OCI-M2 (cell line): ENCODE measurements around the gene PPFIBP1.
"Not testable (repeated sequence)": the region's sequence is repeated elsewhere in the genome, so short reads cannot be mapped to it uniquely, and the experiment has no call there.

Experiments
- DNase-seq: peaks from one replicate; lab custom pipeline; 2025; ENCODE audit not compliant: unreplicated experiment; lab: John Stamatoyannopoulos, UW

PPFIBP1 gene

GRCh38 chr12:27622436-27623195 is 98.6 kb downstream of the PPFIBP1 start:
- no peak for DNase-seq

- no peak for DNase-seq
Measured at GRCh38 chr12:27623645-27624044, 99.6 kb downstream of the PPFIBP1 start.

GRCh38 chr12:27624586-27624985 is 100.6 kb downstream of the PPFIBP1 start:
- no peak for DNase-seq

GRCh38 chr12:27627123-27627852 is 103.3 kb downstream of the PPFIBP1 start:
- DNase-seq, result no peak

GRCh38 chr12:27627853-27628469 is 104.0 kb downstream of the PPFIBP1 start:
- not testable (repeated sequence) for DNase-seq

GRCh38 chr12:27630219-27630618 is 106.2 kb downstream of the PPFIBP1 start:
- DNase-seq, result not testable (repeated sequence)

- no peak for DNase-seq
Measured at GRCh38 chr12:27631365-27631764, 107.4 kb downstream of the PPFIBP1 start.

GRCh38 chr12:27631813-27632491 is 107.9 kb downstream of the PPFIBP1 start:
- no peak for DNase-seq

- DNase-seq, result no peak
Measured at GRCh38 chr12:27635349-27635972, 111.5 kb downstream of the PPFIBP1 start.

- not testable (repeated sequence) for DNase-seq
Measured at GRCh38 chr12:27636569-27636968, 112.6 kb downstream of the PPFIBP1 start.

GRCh38 chr12:27637524-27637923 is 113.5 kb downstream of the PPFIBP1 start:
- no peak for DNase-seq

GRCh38 chr12:27639265-27639664 is 115.3 kb downstream of the PPFIBP1 start:
- DNase-seq, result no peak

- not testable (repeated sequence) for DNase-seq
Measured at GRCh38 chr12:27640566-27641200, 116.7 kb downstream of the PPFIBP1 start.

- not testable (repeated sequence) for DNase-seq
Measured at GRCh38 chr12:27642361-27642760, 118.4 kb downstream of the PPFIBP1 start.

- DNase-seq, result not testable (repeated sequence)
Measured at GRCh38 chr12:27642892-27643291, 118.9 kb downstream of the PPFIBP1 start.

- no peak for DNase-seq
Measured at GRCh38 chr12:27644158-27644845, 120.3 kb downstream of the PPFIBP1 start.

GRCh38 chr12:27645671-27646070 is 121.7 kb downstream of the PPFIBP1 start:
- DNase-seq, result no peak

- DNase-seq, result no peak
Measured at GRCh38 chr12:27646149-27646548, 122.1 kb downstream of the PPFIBP1 start.

GRCh38 chr12:27650011-27650410 is 126.0 kb downstream of the PPFIBP1 start:
- no peak for DNase-seq

GRCh38 chr12:27651201-27651600 is 127.2 kb downstream of the PPFIBP1 start:
- DNase-seq, result no peak
